Measurements from ENCODE around the gene ARSI. TPM values are rescaled to one million over a fixed set of nuclear protein-coding genes. Genes with fewer than 3 reads are reported as not detected.
A peak's percentile ranks its signal among the peaks of the same experiment; 100 is the strongest.

Gene ARSI
- total RNA-seq, 1 donor from 2014 or later = 4.2 TPM

- peak overlapping the region; percentile 49 for H3K4me3 ChIP-seq
- Mint-ChIP-seq H3K9me3 (no peaks in the 10 kb centered on the region), H3K4me3 (peak overlapping the region; percentile 73), H3K4me1 (peaks cover 67% of the 10 kb centered on the region), H3K27ac (no peak overlapping the region), H3K27me3 (ENCODE audit: insufficient read depth, low read depth) (peaks cover 9% of the 10 kb centered on the region), H3K36me3 (no peaks in the 10 kb centered on the region)
- H3K27ac ChIP-seq = no peak overlapping the region
- H3K4me2 ChIP-seq = peak overlapping the region; percentile 74
- no peak overlapping the region for H3K9ac ChIP-seq
- no peaks in the 10 kb centered on the region for H3K79me2 ChIP-seq (ENCODE audit: low read depth)
- no peaks in the 10 kb centered on the region for H3K9me3 ChIP-seq (ENCODE audit: low read depth)
- no peaks in the 10 kb centered on the region for H3K36me3 ChIP-seq
- peaks cover 51% of the 10 kb centered on the region for H3K4me1 ChIP-seq
- TF ChIP-seq CTCF (IDR thresholded peaks at IDR 0.05) = no peak
- no peak for TF ChIP-seq EZH2 (IDR thresholded peaks at IDR 0.05)
- no peak for TF ChIP-seq EZH2phosphoT487 (IDR thresholded peaks at IDR 0.05)
- DNase-seq (ENCODE audit: low spot score) = peak; percentile 35
- no peaks in the 10 kb centered on the region for H4K20me1 ChIP-seq (ENCODE audit: low read depth)
- H3K27me3 ChIP-seq = peaks cover 7% of the 10 kb centered on the region
- H2AFZ ChIP-seq (replicated peaks) = peak overlapping the region; percentile 95
- peaks cover 52% of the 10 kb centered on the region for H3F3A ChIP-seq (ENCODE audit: low read depth)
These were observed 804 bp downstream of the ARSI start for GRCh38 chr5:150301901-150302300.

- Histone ChIP-seq H3K36me3 (no peaks in the 10 kb centered on the region), H3K9me3 (ENCODE audit: low read depth) (no peaks in the 10 kb centered on the region), H3K27me3 (peaks cover 7% of the 10 kb centered on the region), H3K4me1 (peaks cover 51% of the 10 kb centered on the region), H3K9ac (no peak overlapping the region), H3K4me2 (peak overlapping the region; percentile 74), H3K79me2 (ENCODE audit: low read depth) (no peaks in the 10 kb centered on the region), H3K4me3 (peak overlapping the region; percentile 49), H4K20me1 (ENCODE audit: low read depth) (no peaks in the 10 kb centered on the region), H2AFZ (replicated peaks) (no peak overlapping the region), H3F3A (ENCODE audit: low read depth) (peaks cover 52% of the 10 kb centered on the region), H3K27ac (no peak overlapping the region)
- DNase-seq (ENCODE audit: low spot score) = peak; percentile 24
- H3K36me3 Mint-ChIP-seq = no peaks in the 10 kb centered on the region
- H3K27me3 Mint-ChIP-seq (ENCODE audit: insufficient read depth, low read depth) = peaks cover 9% of the 10 kb centered on the region
- no peaks in the 10 kb centered on the region for H3K9me3 Mint-ChIP-seq
- peak overlapping the region; percentile 36 for H3K27ac Mint-ChIP-seq
- H3K4me1 Mint-ChIP-seq = peaks cover 61% of the 10 kb centered on the region
- peak overlapping the region; percentile 15 for H3K4me3 Mint-ChIP-seq
- no peak for TF ChIP-seq EZH2 (IDR thresholded peaks at IDR 0.05)
- TF ChIP-seq CTCF (IDR thresholded peaks at IDR 0.05) = no peak
- TF ChIP-seq EZH2phosphoT487 (IDR thresholded peaks at IDR 0.05) = no peak
These were observed 1.6 kb downstream of the ARSI start for GRCh38 chr5:150301170-150301505.

GRCh38 chr5:150300496-150301169 is 2.1 kb downstream of the ARSI start:
- Histone ChIP-seq H4K20me1 (ENCODE audit: low read depth) (no peaks in the 10 kb centered on the region), H3K9ac (no peak overlapping the region), H3K4me1 (peaks cover 51% of the 10 kb centered on the region), H3K27me3 (peaks cover 7% of the 10 kb centered on the region), H3K27ac (no peak overlapping the region), H3K9me3 (ENCODE audit: low read depth) (no peaks in the 10 kb centered on the region), H3K4me2 (peak overlapping the region; percentile 74), H2AFZ (replicated peaks) (no peak overlapping the region), H3F3A (ENCODE audit: low read depth) (peaks cover 52% of the 10 kb centered on the region), H3K79me2 (ENCODE audit: low read depth) (no peaks in the 10 kb centered on the region), H3K36me3 (no peaks in the 10 kb centered on the region), H3K4me3 (peak overlapping the region; percentile 49)
- Mint-ChIP-seq H3K27ac (peak overlapping the region; percentile 36), H3K4me3 (peak overlapping the region; percentile 15), H3K27me3 (ENCODE audit: insufficient read depth, low read depth) (peaks cover 9% of the 10 kb centered on the region), H3K4me1 (peaks cover 57% of the 10 kb centered on the region), H3K9me3 (no peaks in the 10 kb centered on the region), H3K36me3 (no peaks in the 10 kb centered on the region)
- TF ChIP-seq EZH2phosphoT487 (IDR thresholded peaks at IDR 0.05) (no peak), CTCF (IDR thresholded peaks at IDR 0.05) (no peak), EZH2 (IDR thresholded peaks at IDR 0.05) (no peak)
- peak; percentile 57 for DNase-seq (ENCODE audit: low spot score)

All from neural progenitor cell (in vitro differentiated cells).